SJCRH30 (cell line): ENCODE data around the gene ZNF429. TPM values are rescaled to one million over a fixed set of nuclear protein-coding genes. Genes with fewer than 3 reads are reported as not detected.
A peak's percentile ranks its signal among the peaks of the same experiment; 100 is the strongest.
"Not testable (repeated sequence)": the region's sequence is repeated elsewhere in the genome, so short reads cannot be mapped to it uniquely, and the experiment has no call there.

Source experiments
- DNase-seq, 2 experiments: peaks; one replicate each; pipeline ENCODE4 v3.0.0-alpha.2; 2015 to 2020
- H3K27ac ChIP-seq: fragments of 250-450 bp; sonication (Bioruptor Pico); 2 replicates; pipeline ENCODE4 v1.5.1; 2020; ENCODE audit warnings: mild to moderate bottlenecking, moderate library complexity
- H3K27me3 ChIP-seq: fragments of 250-450 bp; sonication (Bioruptor Pico); 2 replicates; pipeline ENCODE4 v1.5.1; 2020; ENCODE audit warnings: mild to moderate bottlenecking, moderate library complexity
- H3K36me3 ChIP-seq: fragments of 250-450 bp; sonication (Bioruptor Pico); 2 replicates; pipeline ENCODE4 v1.5.1; 2020; ENCODE audit warnings: mild to moderate bottlenecking, moderate library complexity
- H3K4me1 ChIP-seq: fragments of 250-450 bp; sonication (Bioruptor Pico); 2 replicates; pipeline ENCODE4 v1.5.1; 2020; ENCODE audit warnings: mild to moderate bottlenecking, moderate library complexity
- H3K4me3 ChIP-seq: fragments of 250-450 bp; sonication (Bioruptor Pico); 2 replicates; pipeline ENCODE4 v1.5.1; 2020; ENCODE audit warnings: mild to moderate bottlenecking, moderate library complexity
- H3K9me3 ChIP-seq: fragments of 250-450 bp; sonication (Bioruptor Pico); replicated peaks from 2 replicates; pipeline ENCODE4 v1.5.1; 2020; ENCODE audit warnings: mild to moderate bottlenecking, moderate library complexity
- total RNA-seq: library from RNA; depleted of rRNA; stranded (reverse); fragments of >200 nt; shearing (Covaris generic); gene quantifications from 2 replicates; pipeline ENCODE4 v1.2.3, GENCODE V29; 2014; rRNA removed

Gene ZNF429
- 8.5 and 8.8 TPM in 2 replicates for total RNA-seq

- H3K27ac ChIP-seq: peak within 1 kb of the TSS; percentile 90
- peak; percentile 94 to 97 for DNase-seq
These were observed at the start of gene ZNF429 for GRCh38 chr19:21505459-21506451. TSS of gene ZNF429 (plus strand) at chr19:21505602. CDS start at chr19:21505772, 170 bp downstream.

GRCh38 chr19:21460686-21461085, 44.7 kb upstream of the ZNF429 start:
- Histone ChIP-seq H3K9me3 (no peaks in the 10 kb centered on the region), H3K4me3 (no peak overlapping the region), H3K4me1 (no peaks in the 10 kb centered on the region), H3K27me3 (no peaks in the 10 kb centered on the region), H3K27ac (no peak overlapping the region), H3K36me3 (no peaks in the 10 kb centered on the region)
- DNase-seq: no peak

More at GRCh38 chr19:21505459-21506451, at the start of gene ZNF429:
- no peaks in the 10 kb centered on the region for H3K27me3 ChIP-seq
- peaks cover 7% of the 10 kb centered on the region for H3K9me3 ChIP-seq
- peaks cover 10% of the 10 kb centered on the region; the same call in 1 of the 2 replicates for H3K36me3 ChIP-seq
- no peaks in the 10 kb centered on the region for H3K4me1 ChIP-seq
- H3K4me3 ChIP-seq: peak within 1 kb of the TSS; percentile 83

GRCh38 chr19:21462540-21462939, 42.9 kb upstream of the ZNF429 start:
- H3K4me1 ChIP-seq: no peaks in the 10 kb centered on the region
- DNase-seq: no peak
- H3K9me3 ChIP-seq: no peaks in the 10 kb centered on the region
- no peaks in the 10 kb centered on the region for H3K27me3 ChIP-seq
- no peak overlapping the region for H3K4me3 ChIP-seq
- H3K27ac ChIP-seq: no peak overlapping the region
- no peaks in the 10 kb centered on the region for H3K36me3 ChIP-seq

- no peaks in the 10 kb centered on the region for H3K9me3 ChIP-seq
- no peak for DNase-seq
- H3K36me3 ChIP-seq: no peaks in the 10 kb centered on the region
- no peak overlapping the region for H3K4me3 ChIP-seq
- no peak overlapping the region for H3K27ac ChIP-seq
- H3K4me1 ChIP-seq: no peaks in the 10 kb centered on the region
- H3K27me3 ChIP-seq: no peaks in the 10 kb centered on the region
These were observed 41.8 kb upstream of the ZNF429 start for GRCh38 chr19:21463449-21464105.

- Histone ChIP-seq H3K9me3 (no peaks in the 10 kb centered on the region), H3K4me3 (no peak overlapping the region), H3K4me1 (no peaks in the 10 kb centered on the region), H3K36me3 (no peaks in the 10 kb centered on the region), H3K27me3 (no peaks in the 10 kb centered on the region), H3K27ac (no peak overlapping the region)
- DNase-seq: no peak
These were observed 38.8 kb upstream of the ZNF429 start for GRCh38 chr19:21466627-21467026.

- DNase-seq: peak in 1 of 2 experiments; percentile 20
- Histone ChIP-seq H3K4me1 (no peaks in the 10 kb centered on the region), H3K27me3 (no peaks in the 10 kb centered on the region), H3K9me3 (no peaks in the 10 kb centered on the region), H3K4me3 (no peak overlapping the region), H3K36me3 (no peaks in the 10 kb centered on the region), H3K27ac (no peak overlapping the region)
These were observed 36.6 kb upstream of the ZNF429 start for GRCh38 chr19:21468791-21469190.

- H3K4me3 ChIP-seq: no peak overlapping the region
- H3K9me3 ChIP-seq: no peaks in the 10 kb centered on the region
- H3K4me1 ChIP-seq: no peaks in the 10 kb centered on the region
- DNase-seq: no peak
- no peaks in the 10 kb centered on the region for H3K27me3 ChIP-seq
- H3K36me3 ChIP-seq: no peaks in the 10 kb centered on the region
- H3K27ac ChIP-seq: no peak overlapping the region
These were observed 32.9 kb upstream of the ZNF429 start for GRCh38 chr19:21472507-21472906.

- Histone ChIP-seq H3K27me3 (no peaks in the 10 kb centered on the region), H3K9me3 (no peaks in the 10 kb centered on the region), H3K36me3 (no peaks in the 10 kb centered on the region), H3K27ac (no peak overlapping the region), H3K4me1 (no peaks in the 10 kb centered on the region), H3K4me3 (no peak overlapping the region)
- DNase-seq: no peak
These were observed 30.7 kb upstream of the ZNF429 start for GRCh38 chr19:21474671-21475181.

GRCh38 chr19:21482361-21482760, 23.0 kb upstream of the ZNF429 start:
- not testable (repeated sequence) for H3K9me3 ChIP-seq, H3K27me3 ChIP-seq, DNase-seq, H3K27ac ChIP-seq, H3K36me3 ChIP-seq, H3K4me3 ChIP-seq, H3K4me1 ChIP-seq

- H3K27ac ChIP-seq: no peak overlapping the region
- peak; percentile 19 to 59 for DNase-seq
- no peaks in the 10 kb centered on the region for H3K36me3 ChIP-seq
- no peaks in the 10 kb centered on the region for H3K27me3 ChIP-seq
- no peaks in the 10 kb centered on the region for H3K4me1 ChIP-seq
- no peaks in the 10 kb centered on the region for H3K9me3 ChIP-seq
- no peak overlapping the region for H3K4me3 ChIP-seq
These were observed 22.5 kb upstream of the ZNF429 start for GRCh38 chr19:21482863-21483276.

- Histone ChIP-seq H3K4me1 (no peaks in the 10 kb centered on the region), H3K36me3 (no peaks in the 10 kb centered on the region), H3K27me3 (no peaks in the 10 kb centered on the region), H3K4me3 (no peak overlapping the region), H3K27ac (no peak overlapping the region), H3K9me3 (no peaks in the 10 kb centered on the region)
- peak in 1 of 2 experiments; percentile 21 for DNase-seq
These were observed 21.7 kb upstream of the ZNF429 start for GRCh38 chr19:21483589-21484170.

- DNase-seq: no peak
- H3K27ac ChIP-seq: no peak overlapping the region
- no peaks in the 10 kb centered on the region for H3K4me1 ChIP-seq
- no peaks in the 10 kb centered on the region for H3K36me3 ChIP-seq
- no peak overlapping the region for H3K4me3 ChIP-seq
- H3K9me3 ChIP-seq: no peaks in the 10 kb centered on the region
- no peaks in the 10 kb centered on the region for H3K27me3 ChIP-seq
These were observed 20.8 kb upstream of the ZNF429 start for GRCh38 chr19:21484631-21485030.

- H3K4me3 ChIP-seq: no peak overlapping the region
- H3K36me3 ChIP-seq: no peaks in the 10 kb centered on the region
- DNase-seq: no peak
- no peaks in the 10 kb centered on the region for H3K9me3 ChIP-seq
- no peak overlapping the region for H3K27ac ChIP-seq
- no peaks in the 10 kb centered on the region for H3K27me3 ChIP-seq
- no peaks in the 10 kb centered on the region for H3K4me1 ChIP-seq
These were observed 19.5 kb upstream of the ZNF429 start for GRCh38 chr19:21485926-21486325.

- H3K27me3 ChIP-seq: no peaks in the 10 kb centered on the region
- DNase-seq: no peak
- H3K9me3 ChIP-seq: no peaks in the 10 kb centered on the region
- H3K4me3 ChIP-seq: no peak overlapping the region
- H3K27ac ChIP-seq: no peak overlapping the region
- H3K4me1 ChIP-seq: no peaks in the 10 kb centered on the region
- no peaks in the 10 kb centered on the region for H3K36me3 ChIP-seq
These were observed 17.4 kb upstream of the ZNF429 start for GRCh38 chr19:21487969-21488368.

- Histone ChIP-seq H3K4me3 (no peak overlapping the region), H3K27ac (no peak overlapping the region), H3K27me3 (no peaks in the 10 kb centered on the region), H3K9me3 (no peaks in the 10 kb centered on the region), H3K36me3 (no peaks in the 10 kb centered on the region), H3K4me1 (no peaks in the 10 kb centered on the region)
- no peak for DNase-seq
These were observed 14.3 kb upstream of the ZNF429 start for GRCh38 chr19:21491146-21491545.
